HG02623 (cell line): Measurements from ENCODE around the gene SLC1A3.
"Not testable (repeated sequence)": the region's sequence is repeated elsewhere in the genome, so short reads cannot be mapped to it uniquely, and the experiment has no call there.

Experiments used
- ATAC-seq: cut with Tn5 transposase; IDR thresholded peaks from one replicate; pipeline ENCODE4 v1.9.1; 2021; ENCODE audit warnings: moderate library complexity; ENCODE audit not compliant: unreplicated experiment

SLC1A3 gene

GRCh38 chr5:36606428-36607113, at the start of gene SLC1A3:
Gene SLC1A3, plus strand, starts transcription at chr5:36606606. Its CDS starts 1,818 bp downstream, at chr5:36608424.
- peak; percentile 88 for ATAC-seq

- ATAC-seq: no peak
These were observed 47.8 kb upstream of the SLC1A3 start for GRCh38 chr5:36558641-36559040.

- ATAC-seq: no peak
These were observed 44.8 kb upstream of the SLC1A3 start for GRCh38 chr5:36561601-36562000.

- no peak for ATAC-seq
These were observed 36.9 kb upstream of the SLC1A3 start for GRCh38 chr5:36569491-36569890.

GRCh38 chr5:36570301-36571095, 35.9 kb upstream of the SLC1A3 start:
- ATAC-seq: no peak

- no peak for ATAC-seq
These were observed 34.9 kb upstream of the SLC1A3 start for GRCh38 chr5:36571401-36572042.

- ATAC-seq: no peak
These were observed 33.0 kb upstream of the SLC1A3 start for GRCh38 chr5:36573438-36573837.

- no peak for ATAC-seq
These were observed 31.0 kb upstream of the SLC1A3 start for GRCh38 chr5:36575361-36575781.

GRCh38 chr5:36576721-36577120, 29.7 kb upstream of the SLC1A3 start:
- ATAC-seq: no peak

GRCh38 chr5:36579858-36580257, 26.5 kb upstream of the SLC1A3 start:
- ATAC-seq: not testable (repeated sequence)

GRCh38 chr5:36581070-36581469, 25.3 kb upstream of the SLC1A3 start:
- no peak for ATAC-seq

GRCh38 chr5:36584009-36584875, 22.2 kb upstream of the SLC1A3 start:
- no peak for ATAC-seq

GRCh38 chr5:36585701-36586100, 20.7 kb upstream of the SLC1A3 start:
- ATAC-seq: no peak

- ATAC-seq: no peak
These were observed 19.1 kb upstream of the SLC1A3 start for GRCh38 chr5:36587354-36587753.

- ATAC-seq: not testable (repeated sequence)
These were observed 16.7 kb upstream of the SLC1A3 start for GRCh38 chr5:36589735-36590134.

- no peak for ATAC-seq
These were observed 15.7 kb upstream of the SLC1A3 start for GRCh38 chr5:36590513-36591286.

GRCh38 chr5:36593867-36594266, 12.5 kb upstream of the SLC1A3 start:
- no peak for ATAC-seq

- ATAC-seq: no peak
These were observed 10.2 kb upstream of the SLC1A3 start for GRCh38 chr5:36596247-36596646.

- ATAC-seq: no peak
These were observed 9.7 kb upstream of the SLC1A3 start for GRCh38 chr5:36596756-36597155.

- no peak for ATAC-seq
These were observed 8.4 kb upstream of the SLC1A3 start for GRCh38 chr5:36598045-36598444.
